SK-N-SH treated with all-trans-retinoic acid at 6 μM for 48 hours (cell line): ENCODE results near the gene WDR48.

Experiments
- ATAC-seq: fragments of 200-7000 bp; cut with Tn5 transposase; 3 replicates; pipeline ENCODE4 v1.9.1; 2020; ENCODE audit warnings: mild to moderate bottlenecking, moderate library complexity
- ARNTL ChIP-seq: fragments of 450-650 bp; formaldehyde crosslinking; IDR thresholded peaks from 2 replicates; pipeline ENCODE4 v1.5.0; 2020; ENCODE audit warnings: low read depth, mild to moderate bottlenecking, moderate library complexity, borderline replicate concordance
- BACH2 ChIP-seq: fragments of 250-450 bp; sonication (Bioruptor Pico); IDR thresholded peaks from 2 replicates; pipeline ENCODE4 v1.9.0; 2021; ENCODE audit warnings: mild to moderate bottlenecking, borderline replicate concordance
- CSDC2 ChIP-seq: fragments of 250-450 bp; sonication (Bioruptor Pico); IDR thresholded peaks from 2 replicates; pipeline ENCODE4 v1.5.0; 2020; ENCODE audit warnings: mild to moderate bottlenecking, moderate library complexity
- ESRRG ChIP-seq: fragments of 250-450 bp; sonication (Bioruptor Pico); IDR thresholded peaks from 2 replicates; pipeline ENCODE4 v1.6.1; 2021; ENCODE audit warnings: mild to moderate bottlenecking
- GLIS3 ChIP-seq: fragments of 250-450 bp; sonication (Bioruptor Pico); IDR thresholded peaks from 2 replicates; pipeline ENCODE4 v1.5.0; 2020; ENCODE audit warnings: mild to moderate bottlenecking, moderate library complexity
- ISL1 ChIP-seq: fragments of 250-450 bp; sonication (Bioruptor Pico); IDR thresholded peaks from 2 replicates; pipeline ENCODE4 v2.1.2; 2022; ENCODE audit warnings: mild to moderate bottlenecking, moderate library complexity
- PATZ1 ChIP-seq: fragments of 250-450 bp; sonication (Bioruptor Pico); IDR thresholded peaks from 2 replicates; pipeline ENCODE4 v1.8.0; 2020; ENCODE audit warnings: mild to moderate bottlenecking, moderate library complexity, borderline replicate concordance
- POU6F1 ChIP-seq: fragments of 250-450 bp; sonication (Bioruptor Pico); IDR thresholded peaks from 2 replicates; pipeline ENCODE4 v1.8.0; 2021; ENCODE audit warnings: low read depth, mild to moderate bottlenecking, moderate library complexity, borderline replicate concordance
- RARB ChIP-seq: fragments of 250-450 bp; sonication (Bioruptor Pico); IDR thresholded peaks from 2 replicates; pipeline ENCODE4 v1.8.0; 2021; ENCODE audit warnings: mild to moderate bottlenecking, moderate library complexity
- SNAI2 ChIP-seq: fragments of 250-450 bp; sonication (Bioruptor Pico); IDR thresholded peaks from 2 replicates; pipeline ENCODE4 v1.5.0; 2020; ENCODE audit warnings: mild to moderate bottlenecking, moderate library complexity
- TOX ChIP-seq: fragments of 250-450 bp; sonication (Bioruptor Pico); IDR thresholded peaks from 2 replicates; pipeline ENCODE4 v1.8.0; 2021; ENCODE audit warnings: mild to moderate bottlenecking, moderate library complexity, borderline replicate concordance
- TSHZ2 ChIP-seq: fragments of 250-450 bp; sonication (Bioruptor Pico); IDR thresholded peaks from 2 replicates; pipeline ENCODE4 v1.5.0; 2020; ENCODE audit warnings: mild to moderate bottlenecking, moderate library complexity
- ZC3H10 ChIP-seq: fragments of 250-450 bp; sonication (Bioruptor Pico); IDR thresholded peaks from 2 replicates; pipeline ENCODE4 v1.5.1; 2021; ENCODE audit warnings: mild to moderate bottlenecking, moderate library complexity
- ZFP3 ChIP-seq: fragments of 250-450 bp; sonication (Bioruptor Pico); IDR thresholded peaks from 2 replicates; pipeline ENCODE4 v1.5.0; 2020; ENCODE audit warnings: mild to moderate bottlenecking, moderate library complexity
- ZFP30 ChIP-seq: fragments of 450-650 bp; formaldehyde crosslinking; IDR thresholded peaks from 2 replicates; pipeline ENCODE4 v1.5.0; 2022; ENCODE audit warnings: mild to moderate bottlenecking, moderate library complexity
- ZNF565 ChIP-seq: fragments of 450-650 bp; formaldehyde crosslinking; conservative IDR thresholded peaks from 2 replicates; pipeline ENCODE4 v1.5.0; 2020; ENCODE audit warnings: low read depth, mild to moderate bottlenecking, moderate library complexity
- ZNF70 ChIP-seq: fragments of 450-650 bp; formaldehyde crosslinking; IDR thresholded peaks from 2 replicates; pipeline ENCODE4 v1.5.0; 2020; ENCODE audit warnings: mild to moderate bottlenecking, moderate library complexity
- TF ChIP-seq, protein P1 (sequence below): fragments of 250-450 bp; sonication (Bioruptor Pico); IDR thresholded peaks from 2 replicates; pipeline ENCODE4 v1.5.1; 2020; ENCODE audit warnings: low read depth, mild to moderate bottlenecking, moderate library complexity
- TF ChIP-seq, protein P2 (sequence below): fragments of 250-450 bp; sonication (Bioruptor Pico); IDR thresholded peaks from 2 replicates; pipeline ENCODE4 v1.5.1; 2021; ENCODE audit warnings: mild to moderate bottlenecking, moderate library complexity

WDR48 gene

GRCh38 chr3:39142067-39142466, 90.3 kb downstream of the WDR48 start:
- TF ChIP-seq ESRRG (CRISPR knock-in tag), result no peak
- no peak for TF ChIP-seq ZFP3 (CRISPR knock-in tag)
- TF ChIP-seq ISL1 (CRISPR knock-in tag), result no peak
- no peak for TF ChIP-seq ZFP30 (CRISPR knock-in tag)
- TF ChIP-seq ARNTL (CRISPR knock-in tag), result no peak
- TF ChIP-seq TOX, result no peak
- TF ChIP-seq, protein P1, sequence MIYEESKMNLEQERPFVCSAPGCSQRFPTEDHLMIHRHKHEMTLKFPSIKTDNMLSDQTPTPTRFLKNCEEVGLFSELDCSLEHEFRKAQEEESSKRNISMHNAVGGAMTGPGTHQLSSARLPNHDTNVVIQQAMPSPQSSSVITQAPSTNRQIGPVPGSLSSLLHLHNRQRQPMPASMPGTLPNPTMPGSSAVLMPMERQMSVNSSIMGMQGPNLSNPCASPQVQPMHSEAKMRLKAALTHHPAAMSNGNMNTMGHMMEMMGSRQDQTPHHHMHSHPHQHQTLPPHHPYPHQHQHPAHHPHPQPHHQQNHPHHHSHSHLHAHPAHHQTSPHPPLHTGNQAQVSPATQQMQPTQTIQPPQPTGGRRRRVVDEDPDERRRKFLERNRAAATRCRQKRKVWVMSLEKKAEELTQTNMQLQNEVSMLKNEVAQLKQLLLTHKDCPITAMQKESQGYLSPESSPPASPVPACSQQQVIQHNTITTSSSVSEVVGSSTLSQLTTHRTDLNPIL (CRISPR knock-in tag), result no peak
- TF ChIP-seq, all 23 proteins: peak for 0
- ATAC-seq, result no peak

DNA sequence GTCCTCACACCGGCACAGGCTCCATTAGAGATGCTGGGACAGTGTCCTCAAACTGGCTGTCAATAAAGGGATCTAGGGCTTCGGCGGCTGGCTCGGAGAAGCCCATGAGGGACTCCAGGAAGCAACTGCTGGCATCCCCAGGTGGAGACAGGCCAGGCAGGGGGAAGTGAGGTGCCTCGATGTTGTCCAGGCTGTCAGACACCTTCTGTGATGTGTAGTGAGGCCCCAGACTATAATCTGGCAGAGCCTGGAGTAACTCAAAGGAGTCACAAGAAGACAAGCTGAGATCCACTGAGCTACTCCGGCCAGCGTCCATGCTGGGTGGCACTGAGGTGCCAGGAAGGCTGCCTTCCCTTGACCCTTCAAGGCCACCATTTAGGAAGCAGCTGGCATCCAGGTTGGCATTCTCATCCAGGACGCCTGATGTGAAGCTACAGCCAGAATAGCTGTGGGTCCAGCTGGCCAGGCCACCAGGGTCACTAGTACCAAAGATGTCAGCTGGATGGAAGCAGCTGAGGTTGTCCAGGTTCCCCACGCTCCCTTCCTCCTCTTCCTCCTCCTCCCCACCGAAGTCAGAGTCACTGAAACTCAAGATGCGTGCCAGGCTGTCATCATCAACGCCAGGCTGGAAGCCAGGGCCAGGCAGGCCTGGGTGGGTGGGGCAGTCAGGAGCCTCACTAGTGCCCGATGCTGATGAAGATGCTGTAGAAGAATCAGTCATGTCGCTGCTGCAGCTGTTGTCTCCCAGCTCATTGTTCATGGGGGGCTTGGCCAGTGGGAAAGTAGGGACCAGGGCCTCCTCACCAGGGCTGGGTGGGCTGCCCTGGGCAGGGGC, 91.5 kb downstream of the WDR48 start:
- TF ChIP-seq ARNTL (CRISPR knock-in tag), result no peak
- TF ChIP-seq SNAI2 (CRISPR knock-in tag), result no peak
- no peak for TF ChIP-seq POU6F1
- no peak for TF ChIP-seq PATZ1 (CRISPR knock-in tag)
- no peak for TF ChIP-seq ESRRG (CRISPR knock-in tag)
- no peak for TF ChIP-seq ZNF565 (CRISPR knock-in tag)
- TF ChIP-seq ISL1 (CRISPR knock-in tag), result no peak
- ATAC-seq, result no peak

GRCh38 chr3:39144095-39144747, 92.4 kb downstream of the WDR48 start:
- no peak for TF ChIP-seq RARB (CRISPR knock-in tag)
- no peak for TF ChIP-seq ZFP30 (CRISPR knock-in tag)
- no peak for TF ChIP-seq SNAI2 (CRISPR knock-in tag)
- TF ChIP-seq ZNF70 (CRISPR knock-in tag), result no peak
- no peak for TF ChIP-seq ZNF565 (CRISPR knock-in tag)
- no peak for TF ChIP-seq TOX
- TF ChIP-seq, protein P2, sequence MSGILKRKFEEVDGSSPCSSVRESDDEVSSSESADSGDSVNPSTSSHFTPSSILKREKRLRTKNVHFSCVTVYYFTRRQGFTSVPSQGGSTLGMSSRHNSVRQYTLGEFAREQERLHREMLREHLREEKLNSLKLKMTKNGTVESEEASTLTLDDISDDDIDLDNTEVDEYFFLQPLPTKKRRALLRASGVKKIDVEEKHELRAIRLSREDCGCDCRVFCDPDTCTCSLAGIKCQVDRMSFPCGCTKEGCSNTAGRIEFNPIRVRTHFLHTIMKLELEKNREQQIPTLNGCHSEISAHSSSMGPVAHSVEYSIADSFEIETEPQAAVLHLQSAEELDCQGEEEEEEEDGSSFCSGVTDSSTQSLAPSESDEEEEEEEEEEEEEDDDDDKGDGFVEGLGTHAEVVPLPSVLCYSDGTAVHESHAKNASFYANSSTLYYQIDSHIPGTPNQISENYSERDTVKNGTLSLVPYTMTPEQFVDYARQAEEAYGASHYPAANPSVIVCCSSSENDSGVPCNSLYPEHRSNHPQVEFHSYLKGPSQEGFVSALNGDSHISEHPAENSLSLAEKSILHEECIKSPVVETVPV (CRISPR knock-in tag), result no peak
- no peak for TF ChIP-seq POU6F1
- TF ChIP-seq GLIS3, result no peak
- no peak for TF ChIP-seq ZC3H10 (CRISPR knock-in tag)
- TF ChIP-seq, protein P1 (CRISPR knock-in tag), result no peak
- TF ChIP-seq BACH2, result no peak
- no peak for TF ChIP-seq ISL1 (CRISPR knock-in tag)
- no peak for TF ChIP-seq ARNTL (CRISPR knock-in tag)
- TF ChIP-seq CSDC2 (CRISPR knock-in tag), result no peak
- TF ChIP-seq ESRRG (CRISPR knock-in tag), result no peak
- no peak for TF ChIP-seq TSHZ2 (CRISPR knock-in tag)
- ATAC-seq, result no peak
